Nucleus accumbens (tissue), 56 donors: ENCODE measurements around the gene CAND2.
A peak's percentile ranks its signal among the peaks of the same experiment; 100 is the strongest.

Experiments used
- DNase-seq, 56 donors: peaks; one replicate each; lab custom pipeline; 2025; lab: John Stamatoyannopoulos, UW

The CAND2 gene

GRCh38 chr3:12799525-12800440 is 3.3 kb downstream of the CAND2 start:
- no peak for DNase-seq

GRCh38 chr3:12803371-12803770 is 6.9 kb downstream of the CAND2 start:
- no peak for DNase-seq

GRCh38 chr3:12807066-12807465 is 10.6 kb downstream of the CAND2 start:
- no peak for DNase-seq

GRCh38 chr3:12807601-12808359 is 11.3 kb downstream of the CAND2 start:
- no peak for DNase-seq

GRCh38 chr3:12808587-12808986 is 12.1 kb downstream of the CAND2 start:
- DNase-seq, result no peak

- no peak for DNase-seq
Measured at GRCh38 chr3:12809001-12809400, 12.5 kb downstream of the CAND2 start.

GRCh38 chr3:12809435-12809834 is 13.0 kb downstream of the CAND2 start:
- no peak for DNase-seq

GRCh38 chr3:12810013-12810780 is 13.7 kb downstream of the CAND2 start:
- peak; percentile 57 to 97 (median 90) for DNase-seq

- DNase-seq, result no peak
Measured at GRCh38 chr3:12810961-12811360, 14.5 kb downstream of the CAND2 start.

- DNase-seq, result no peak
Measured at GRCh38 chr3:12812812-12813211, 16.3 kb downstream of the CAND2 start.

- DNase-seq, result no peak
Measured at GRCh38 chr3:12813967-12814366, 17.5 kb downstream of the CAND2 start.

GRCh38 chr3:12815078-12815477 is 18.6 kb downstream of the CAND2 start:
- no peak for DNase-seq

GRCh38 chr3:12815719-12816118 is 19.2 kb downstream of the CAND2 start:
- no peak for DNase-seq

- no peak for DNase-seq
Measured at GRCh38 chr3:12816521-12817342, 20.3 kb downstream of the CAND2 start.

GRCh38 chr3:12817343-12817710 is 20.8 kb downstream of the CAND2 start:
- DNase-seq, result no peak

GRCh38 chr3:12818273-12818672 is 21.8 kb downstream of the CAND2 start:
- DNase-seq, result no peak

GRCh38 chr3:12818773-12819172 is 22.3 kb downstream of the CAND2 start:
- DNase-seq, result no peak

- DNase-seq, result no peak
Measured at GRCh38 chr3:12822725-12823373, 26.4 kb downstream of the CAND2 start.

- DNase-seq, result no peak
Measured at GRCh38 chr3:12824299-12824698, 27.8 kb downstream of the CAND2 start.

- DNase-seq, result no peak
Measured at GRCh38 chr3:12825156-12825555, 28.7 kb downstream of the CAND2 start.
